SK-N-SH (cell line): ENCODE measurements around the gene HIRA.

Experiments used
- CTCF ChIP-seq: fragments of 200-600 bp; sonication (generic); IDR thresholded peaks from 2 replicates; pipeline ENCODE4 v1.6.1; 2017; ENCODE audit warnings: antibody characterized with exemption, mild to moderate bottlenecking, moderate library complexity
- JUND ChIP-seq: IDR thresholded peaks from 2 replicates; pipeline ENCODE4 v1.4.0; 2012
- MXI1 ChIP-seq: IDR thresholded peaks from 2 replicates; pipeline ENCODE4 v1.6.1; 2012; ENCODE audit warnings: mild to moderate bottlenecking, low read depth, low read length, improper control_type of control experiment

- TF ChIP-seq CTCF (no peak), JUND (no peak), MXI1 (no peak)
Measured at GRCh38 chr22:19401483-19401882, 30.1 kb downstream of the HIRA start.
